ENCODE measurements around the gene FBXL4. TPM values are rescaled to one million over a fixed set of nuclear protein-coding genes. Genes with fewer than 3 reads are reported as not detected.

Gene FBXL4
- polyA plus RNA-seq, 5 donors, result 13.7 to 23.6 (median 22.2) TPM

GRCh38 chr6:98894810-98895209 lies 52.9 kb downstream of the FBXL4 start:
- no peak for DNase-seq

- DNase-seq, result no peak
Observed at GRCh38 chr6:98887650-98888049, 60.1 kb downstream of the FBXL4 start.

GRCh38 chr6:98885330-98885729 lies 62.4 kb downstream of the FBXL4 start:
- no peak for DNase-seq

- DNase-seq, result no peak
Observed at GRCh38 chr6:98880486-98880885, 67.3 kb downstream of the FBXL4 start.

GRCh38 chr6:98877250-98877649 lies 70.5 kb downstream of the FBXL4 start:
- peak; percentile 7 to 12 for DNase-seq

- no peak for DNase-seq
Observed at GRCh38 chr6:98875375-98875774, 72.4 kb downstream of the FBXL4 start.

GRCh38 chr6:98871821-98872220 lies 75.9 kb downstream of the FBXL4 start:
- no peak for DNase-seq

GRCh38 chr6:98871057-98871456 lies 76.7 kb downstream of the FBXL4 start:
- DNase-seq, result no peak

- no peak for DNase-seq
Observed at GRCh38 chr6:98864497-98864896, 83.2 kb downstream of the FBXL4 start.

GRCh38 chr6:98848539-98849242 lies 99.1 kb downstream of the FBXL4 start:
- DNase-seq, result no peak

- no peak for DNase-seq
Observed at GRCh38 chr6:98847779-98848538, 99.8 kb downstream of the FBXL4 start.

GRCh38 chr6:98847416-98847778 lies 100.3 kb downstream of the FBXL4 start:
- no peak for DNase-seq

GRCh38 chr6:98846021-98846380 lies 101.7 kb downstream of the FBXL4 start:
- no peak for DNase-seq

- DNase-seq, result peak; percentile 67 to 77
Observed at GRCh38 chr6:98845211-98846020, 102.3 kb downstream of the FBXL4 start.

- DNase-seq, result no peak
Observed at GRCh38 chr6:98844244-98845210, 103.2 kb downstream of the FBXL4 start.

- DNase-seq, result no peak
Observed at GRCh38 chr6:98843271-98844243, 104.2 kb downstream of the FBXL4 start.

- no peak for DNase-seq
Observed at GRCh38 chr6:98842342-98843180, 105.2 kb downstream of the FBXL4 start.

- DNase-seq, result no peak
Observed at GRCh38 chr6:98841621-98842341, 106.0 kb downstream of the FBXL4 start.
